HepG2 (cell line): ENCODE data around the gene ADGRG6. TPM values are rescaled to one million over a fixed set of nuclear protein-coding genes. Genes with fewer than 3 reads are reported as not detected.

Source experiments
- CBX1 ChIP-seq: IDR thresholded peaks from one replicate; pipeline ENCODE4 v1.6.1; 2016; ENCODE audit warnings: antibody characterized with exemption, low read depth
- DR1 ChIP-seq: sonication (generic); formaldehyde crosslinking; IDR thresholded peaks from 2 replicates; pipeline ENCODE4 v1.8.0; 2021; ENCODE audit warnings: mild to moderate bottlenecking, missing genetic modification reagents, inconsistent platforms
- LBX2 ChIP-seq: sonication (generic); formaldehyde crosslinking; IDR thresholded peaks from 2 replicates; pipeline ENCODE4 v1.5.0; 2020; ENCODE audit warnings: missing genetic modification reagents, mild to moderate bottlenecking, borderline replicate concordance
- MEIS1 ChIP-seq: sonication (generic); formaldehyde crosslinking; IDR thresholded peaks from 2 replicates; pipeline ENCODE4 v1.9.0; 2021; ENCODE audit warnings: mild to moderate bottlenecking, missing genetic modification reagents, moderate library complexity, borderline replicate concordance
- MYNN ChIP-seq: sonication (generic); formaldehyde crosslinking; IDR thresholded peaks from 2 replicates; pipeline ENCODE4 v1.4.0; 2020; ENCODE audit warnings: mild to moderate bottlenecking, low read depth, missing genetic modification reagents
- PHB2 ChIP-seq: fragments of 450-650 bp; IDR thresholded peaks from 2 replicates; pipeline ENCODE4 v1.6.1; 2018; ENCODE audit not compliant: partially characterized antibody
- STAT5B ChIP-seq: sonication (generic); formaldehyde crosslinking; IDR thresholded peaks from 2 replicates; pipeline ENCODE4 v1.4.0; 2020; ENCODE audit warnings: missing genetic modification reagents
- ZBTB38 ChIP-seq: sonication (generic); formaldehyde crosslinking; IDR thresholded peaks from 2 replicates; pipeline ENCODE4 v1.5.1; 2020; ENCODE audit warnings: mild to moderate bottlenecking, missing genetic modification reagents
- ZFP37 ChIP-seq: sonication (generic); formaldehyde crosslinking; IDR thresholded peaks from 2 replicates; pipeline ENCODE4 v1.4.0; 2020; ENCODE audit warnings: missing genetic modification reagents, borderline replicate concordance
- ZIK1 ChIP-seq: sonication (generic); formaldehyde crosslinking; IDR thresholded peaks from 2 replicates; pipeline ENCODE4 v1.5.0; 2020; ENCODE audit warnings: mild to moderate bottlenecking, low read depth, missing genetic modification reagents, borderline replicate concordance
- ZKSCAN1 ChIP-seq: fragments of 150-350 bp; IDR thresholded peaks from 2 replicates; pipeline ENCODE4 v1.6.1; 2014; ENCODE audit warnings: low read length
- ZNF142 ChIP-seq: sonication (generic); formaldehyde crosslinking; IDR thresholded peaks from 2 replicates; pipeline ENCODE4 v1.4.0; 2020; ENCODE audit warnings: missing genetic modification reagents
- ZNF34 ChIP-seq: sonication (generic); formaldehyde crosslinking; IDR thresholded peaks from 2 replicates; pipeline ENCODE4 v1.4.0; 2020; ENCODE audit warnings: mild to moderate bottlenecking, missing genetic modification reagents, borderline replicate concordance
- ZNF781 ChIP-seq: sonication (generic); formaldehyde crosslinking; IDR thresholded peaks from 2 replicates; pipeline ENCODE4 v1.5.1; 2020; ENCODE audit warnings: borderline replicate concordance, mild to moderate bottlenecking, missing genetic modification reagents; ENCODE audit errors: not compliant biosample characterization
- polyA plus RNA-seq, 8 experiments: library from polyadenylated mRNA; depleted of rRNA in 3 of 8; stranded (reverse) in 7 of 8; unstranded in 1 of 8; fragments of >200 nt; fragmentation: Illumina TruSeq in 4 of 8; extraction: Trizol in 4 of 8; gene quantifications; 2 replicates each; pipeline versions ENCODE4 v1.2.1 to v1.2.3, GENCODE V29; 2011 to 2016; ENCODE audit warnings: low read depth in 4 of 8, missing spikeins in 1 of 8, mixed read lengths in 1 of 8; ENCODE audit not compliant: insufficient read depth in 1 of 8
- total RNA-seq, 5 experiments: library from RNA; depleted of rRNA; stranded (reverse); fragments of >200 nt; fragmentation: Illumina TruSeq; extraction: Trizol; gene quantifications; 2 replicates each; pipeline ENCODE4 v1.2.3, GENCODE V29; 2016; ENCODE audit warnings: low read depth in 1 of 5
- TF ChIP-seq, protein P1 (sequence below): sonication (generic); formaldehyde crosslinking; IDR thresholded peaks from 2 replicates; pipeline ENCODE4 v1.9.0; 2021; ENCODE audit warnings: missing genetic modification reagents, mild to moderate bottlenecking, borderline replicate concordance
- TF ChIP-seq, protein P2 (sequence below): sonication (generic); formaldehyde crosslinking; IDR thresholded peaks from 2 replicates; pipeline ENCODE4 v1.5.1; 2020; ENCODE audit warnings: mild to moderate bottlenecking, missing genetic modification reagents, moderate library complexity

ADGRG6 gene
- total and polyA plus RNA-seq, 2 of the 13 experiments (the other 11 are each of a cell fraction or from before 2014, with no cell fraction given), result 129 to 249 TPM

DNA sequence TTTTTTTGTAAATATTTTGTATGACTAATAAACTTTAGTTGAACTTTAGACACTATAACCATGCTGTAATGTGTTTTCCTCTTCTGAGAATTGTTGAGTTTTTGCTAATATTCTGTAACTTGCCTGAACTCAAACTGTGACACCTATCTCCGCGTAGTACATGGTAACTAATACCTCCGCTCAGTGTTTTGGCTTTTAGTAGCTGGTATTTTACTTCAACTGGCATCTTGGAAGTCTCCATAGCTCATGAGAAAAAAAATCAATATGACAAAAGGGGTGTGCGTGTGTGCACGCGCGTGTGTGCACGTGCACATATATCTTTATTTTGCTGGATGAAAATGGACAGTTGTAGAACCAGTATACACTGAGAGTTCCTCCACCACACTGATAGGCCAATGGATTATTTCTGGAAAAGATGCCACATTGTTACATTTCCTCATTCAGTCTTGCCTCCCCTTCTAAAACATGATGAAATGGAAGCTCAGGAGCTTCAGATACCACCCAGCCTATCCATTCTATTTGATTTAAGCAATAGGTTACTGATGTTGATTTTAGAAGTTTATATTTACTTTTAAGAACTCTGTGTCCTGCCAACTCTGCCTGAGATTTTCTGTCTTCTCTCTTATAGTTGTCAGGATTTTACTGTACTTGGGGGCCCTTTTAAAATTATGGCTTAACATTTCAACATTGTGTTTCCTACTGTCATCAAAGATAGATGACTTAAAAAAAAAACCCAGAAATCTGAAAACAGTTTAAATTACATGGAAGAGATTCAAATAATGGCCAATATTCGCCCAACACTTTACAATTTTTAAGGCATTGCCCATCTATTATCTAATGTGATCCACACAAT lies 16.3 kb upstream of the ADGRG6 start (continued):
- TF ChIP-seq ZFP37 (CRISPR knock-in tag) (no peak), ZBTB38 (CRISPR knock-in tag) (peak; percentile 69; the same call in 1 of the 2 replicates), MYNN (CRISPR knock-in tag) (0 out of 2 replicates have a peak, but pooled peaks have one; percentile 51), ZKSCAN1 (no peak), CBX1 (no peak), ZNF142 (CRISPR knock-in tag) (no peak), LBX2 (CRISPR knock-in tag) (no peak), DR1 (no peak), PHB2 (no peak), ZNF34 (CRISPR knock-in tag) (no peak), MEIS1 (no peak; the same call in 1 of the 2 replicates), STAT5B (CRISPR knock-in tag) (no peak), ZNF781 (no peak), ZIK1 (no peak)
- TF ChIP-seq, protein P1, sequence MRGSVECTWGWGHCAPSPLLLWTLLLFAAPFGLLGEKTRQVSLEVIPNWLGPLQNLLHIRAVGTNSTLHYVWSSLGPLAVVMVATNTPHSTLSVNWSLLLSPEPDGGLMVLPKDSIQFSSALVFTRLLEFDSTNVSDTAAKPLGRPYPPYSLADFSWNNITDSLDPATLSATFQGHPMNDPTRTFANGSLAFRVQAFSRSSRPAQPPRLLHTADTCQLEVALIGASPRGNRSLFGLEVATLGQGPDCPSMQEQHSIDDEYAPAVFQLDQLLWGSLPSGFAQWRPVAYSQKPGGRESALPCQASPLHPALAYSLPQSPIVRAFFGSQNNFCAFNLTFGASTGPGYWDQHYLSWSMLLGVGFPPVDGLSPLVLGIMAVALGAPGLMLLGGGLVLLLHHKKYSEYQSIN (CRISPR knock-in tag), result no peak
- TF ChIP-seq, protein P2, sequence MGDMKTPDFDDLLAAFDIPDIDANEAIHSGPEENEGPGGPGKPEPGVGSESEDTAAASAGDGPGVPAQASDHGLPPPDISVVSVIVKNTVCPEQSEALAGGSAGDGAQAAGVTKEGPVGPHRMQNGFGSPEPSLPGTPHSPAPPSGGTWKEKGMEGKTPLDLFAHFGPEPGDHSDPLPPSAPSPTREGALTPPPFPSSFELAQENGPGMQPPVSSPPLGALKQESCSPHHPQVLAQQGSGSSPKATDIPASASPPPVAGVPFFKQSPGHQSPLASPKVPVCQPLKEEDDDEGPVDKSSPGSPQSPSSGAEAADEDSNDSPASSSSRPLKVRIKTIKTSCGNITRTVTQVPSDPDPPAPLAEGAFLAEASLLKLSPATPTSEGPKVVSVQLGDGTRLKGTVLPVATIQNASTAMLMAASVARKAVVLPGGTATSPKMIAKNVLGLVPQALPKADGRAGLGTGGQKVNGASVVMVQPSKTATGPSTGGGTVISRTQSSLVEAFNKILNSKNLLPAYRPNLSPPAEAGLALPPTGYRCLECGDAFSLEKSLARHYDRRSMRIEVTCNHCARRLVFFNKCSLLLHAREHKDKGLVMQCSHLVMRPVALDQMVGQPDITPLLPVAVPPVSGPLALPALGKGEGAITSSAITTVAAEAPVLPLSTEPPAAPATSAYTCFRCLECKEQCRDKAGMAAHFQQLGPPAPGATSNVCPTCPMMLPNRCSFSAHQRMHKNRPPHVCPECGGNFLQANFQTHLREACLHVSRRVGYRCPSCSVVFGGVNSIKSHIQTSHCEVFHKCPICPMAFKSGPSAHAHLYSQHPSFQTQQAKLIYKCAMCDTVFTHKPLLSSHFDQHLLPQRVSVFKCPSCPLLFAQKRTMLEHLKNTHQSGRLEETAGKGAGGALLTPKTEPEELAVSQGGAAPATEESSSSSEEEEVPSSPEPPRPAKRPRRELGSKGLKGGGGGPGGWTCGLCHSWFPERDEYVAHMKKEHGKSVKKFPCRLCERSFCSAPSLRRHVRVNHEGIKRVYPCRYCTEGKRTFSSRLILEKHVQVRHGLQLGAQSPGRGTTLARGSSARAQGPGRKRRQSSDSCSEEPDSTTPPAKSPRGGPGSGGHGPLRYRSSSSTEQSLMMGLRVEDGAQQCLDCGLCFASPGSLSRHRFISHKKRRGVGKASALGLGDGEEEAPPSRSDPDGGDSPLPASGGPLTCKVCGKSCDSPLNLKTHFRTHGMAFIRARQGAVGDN, result no peak
